ENCODE results near the gene FAM163A.

Gene FAM163A

GRCh38 chr1:179807691-179808485, 64.8 kb downstream of the FAM163A start:
- H3K9ac ChIP-seq (ENCODE audit: low read depth, low read length), result no peak overlapping the region
- H3K9me3 ChIP-seq (ENCODE audit: insufficient read depth, low read depth, low read length), result no peaks in the 10 kb centered on the region
- no peaks in the 10 kb centered on the region for H3K4me1 ChIP-seq (ENCODE audit: insufficient read depth, low read length)
- 88% methylated on average over 11 of the region's 11 CpGs for WGBS
- no peak overlapping the region for H3K4me3 ChIP-seq (ENCODE audit: low read length)
- no peaks in the 10 kb centered on the region for H3K27me3 ChIP-seq (ENCODE audit: insufficient read depth, low read length)
- H3K36me3 ChIP-seq (ENCODE audit: insufficient read depth, low read length), result no peaks in the 10 kb centered on the region
- H3K27ac ChIP-seq (ENCODE audit: low read depth, low read length), result no peak overlapping the region

GRCh38 chr1:179808503-179808902, 65.4 kb downstream of the FAM163A start:
- Histone ChIP-seq H3K9me3 (ENCODE audit: insufficient read depth, low read depth, low read length) (no peaks in the 10 kb centered on the region), H3K27me3 (ENCODE audit: insufficient read depth, low read length) (no peaks in the 10 kb centered on the region), H3K4me1 (ENCODE audit: insufficient read depth, low read length) (no peaks in the 10 kb centered on the region), H3K4me3 (ENCODE audit: low read length) (no peak overlapping the region), H3K9ac (ENCODE audit: low read depth, low read length) (no peak overlapping the region), H3K36me3 (ENCODE audit: insufficient read depth, low read length) (no peaks in the 10 kb centered on the region), H3K27ac (ENCODE audit: low read depth, low read length) (no peak overlapping the region)
- 100% methylated on average over 1 of the region's 1 CpG for WGBS

- H3K27ac ChIP-seq (ENCODE audit: low read depth, low read length), result no peak overlapping the region
- 46% methylated on average over 13 of the region's 14 CpGs for WGBS
- H3K9me3 ChIP-seq (ENCODE audit: insufficient read depth, low read depth, low read length), result no peaks in the 10 kb centered on the region
- H3K36me3 ChIP-seq (ENCODE audit: insufficient read depth, low read length), result no peaks in the 10 kb centered on the region
- peaks cover 9% of the 10 kb centered on the region for H3K27me3 ChIP-seq (ENCODE audit: insufficient read depth, low read length)
- no peaks in the 10 kb centered on the region for H3K4me1 ChIP-seq (ENCODE audit: insufficient read depth, low read length)
- no peak overlapping the region for H3K9ac ChIP-seq (ENCODE audit: low read depth, low read length)
- no peak overlapping the region for H3K4me3 ChIP-seq (ENCODE audit: low read length)
Measured at GRCh38 chr1:179809506-179810366, 66.6 kb downstream of the FAM163A start.

GRCh38 chr1:179810367-179810715, 67.2 kb downstream of the FAM163A start:
- Histone ChIP-seq H3K36me3 (ENCODE audit: insufficient read depth, low read length) (no peaks in the 10 kb centered on the region), H3K4me3 (ENCODE audit: low read length) (no peak overlapping the region), H3K4me1 (ENCODE audit: insufficient read depth, low read length) (no peaks in the 10 kb centered on the region), H3K9me3 (ENCODE audit: insufficient read depth, low read depth, low read length) (no peaks in the 10 kb centered on the region), H3K27me3 (ENCODE audit: insufficient read depth, low read length) (peaks cover 12% of the 10 kb centered on the region), H3K27ac (ENCODE audit: low read depth, low read length) (no peak overlapping the region), H3K9ac (ENCODE audit: low read depth, low read length) (no peak overlapping the region)
- 88% methylated on average over 7 of the region's 7 CpGs for WGBS

GRCh38 chr1:179812501-179813292, 69.6 kb downstream of the FAM163A start:
- Histone ChIP-seq H3K36me3 (ENCODE audit: insufficient read depth, low read length) (no peaks in the 10 kb centered on the region), H3K27ac (ENCODE audit: low read depth, low read length) (no peak overlapping the region), H3K4me1 (ENCODE audit: insufficient read depth, low read length) (0 out of 2 replicates have a peak, but pooled peaks cover 5% of the 10 kb centered on the region), H3K9ac (ENCODE audit: low read depth, low read length) (no peak overlapping the region), H3K4me3 (ENCODE audit: low read length) (no peak overlapping the region), H3K27me3 (ENCODE audit: insufficient read depth, low read length) (peaks cover 23% of the 10 kb centered on the region), H3K9me3 (ENCODE audit: insufficient read depth, low read depth, low read length) (no peaks in the 10 kb centered on the region)
- WGBS, result 91% methylated on average over 37 of the region's 37 CpGs

GRCh38 chr1:179813626-179814545, 70.8 kb downstream of the FAM163A start:
- WGBS, result 88% methylated on average over 28 of the region's 28 CpGs
- H3K9me3 ChIP-seq (ENCODE audit: insufficient read depth, low read depth, low read length), result no peaks in the 10 kb centered on the region
- peaks cover 23% of the 10 kb centered on the region for H3K27me3 ChIP-seq (ENCODE audit: insufficient read depth, low read length)
- 0 out of 2 replicates have a peak, but pooled peaks cover 5% of the 10 kb centered on the region for H3K4me1 ChIP-seq (ENCODE audit: insufficient read depth, low read length)
- no peak overlapping the region for H3K27ac ChIP-seq (ENCODE audit: low read depth, low read length)
- no peaks in the 10 kb centered on the region for H3K36me3 ChIP-seq (ENCODE audit: insufficient read depth, low read length)
- peak overlapping the region; percentile 61 for H3K4me3 ChIP-seq (ENCODE audit: low read length)
- H3K9ac ChIP-seq (ENCODE audit: low read depth, low read length), result no peak overlapping the region

GRCh38 chr1:179814546-179814838, 71.4 kb downstream of the FAM163A start:
- peak overlapping the region; percentile 61 for H3K4me3 ChIP-seq (ENCODE audit: low read length)
- WGBS, result 6% methylated on average over 16 of the region's 16 CpGs
- H3K36me3 ChIP-seq (ENCODE audit: insufficient read depth, low read length), result no peaks in the 10 kb centered on the region
- H3K9me3 ChIP-seq (ENCODE audit: insufficient read depth, low read depth, low read length), result no peaks in the 10 kb centered on the region
- H3K27me3 ChIP-seq (ENCODE audit: insufficient read depth, low read length), result peaks cover 25% of the 10 kb centered on the region
- 0 out of 2 replicates have a peak, but pooled peaks cover 5% of the 10 kb centered on the region for H3K4me1 ChIP-seq (ENCODE audit: insufficient read depth, low read length)
- H3K27ac ChIP-seq (ENCODE audit: low read depth, low read length), result no peak overlapping the region
- no peak overlapping the region for H3K9ac ChIP-seq (ENCODE audit: low read depth, low read length)

GRCh38 chr1:179815641-179816040, 72.5 kb downstream of the FAM163A start:
- 51% methylated on average over 5 of the region's 5 CpGs for WGBS
- H3K4me3 ChIP-seq (ENCODE audit: low read length), result peak overlapping the region; percentile 61
- no peaks in the 10 kb centered on the region for H3K9me3 ChIP-seq (ENCODE audit: insufficient read depth, low read depth, low read length)
- H3K4me1 ChIP-seq (ENCODE audit: insufficient read depth, low read length), result 0 out of 2 replicates have a peak, but pooled peaks cover 5% of the 10 kb centered on the region
- H3K27ac ChIP-seq (ENCODE audit: low read depth, low read length), result no peak overlapping the region
- H3K27me3 ChIP-seq (ENCODE audit: insufficient read depth, low read length), result peaks cover 25% of the 10 kb centered on the region
- H3K9ac ChIP-seq (ENCODE audit: low read depth, low read length), result no peak overlapping the region
- H3K36me3 ChIP-seq (ENCODE audit: insufficient read depth, low read length), result no peaks in the 10 kb centered on the region

GRCh38 chr1:179816196-179816960, 73.3 kb downstream of the FAM163A start:
- Histone ChIP-seq H3K27me3 (ENCODE audit: insufficient read depth, low read length) (peaks cover 25% of the 10 kb centered on the region), H3K27ac (ENCODE audit: low read depth, low read length) (no peak overlapping the region), H3K36me3 (ENCODE audit: insufficient read depth, low read length) (no peaks in the 10 kb centered on the region), H3K4me1 (ENCODE audit: insufficient read depth, low read length) (0 out of 2 replicates have a peak, but pooled peaks cover 5% of the 10 kb centered on the region), H3K9me3 (ENCODE audit: insufficient read depth, low read depth, low read length) (no peaks in the 10 kb centered on the region), H3K4me3 (ENCODE audit: low read length) (no peak overlapping the region; the same call in 1 of the 2 replicates), H3K9ac (ENCODE audit: low read depth, low read length) (no peak overlapping the region)
- 78% methylated on average over 17 of the region's 17 CpGs for WGBS

GRCh38 chr1:179817056-179817455, 74.0 kb downstream of the FAM163A start:
- Histone ChIP-seq H3K27ac (ENCODE audit: low read depth, low read length) (no peak overlapping the region), H3K9ac (ENCODE audit: low read depth, low read length) (no peak overlapping the region), H3K4me3 (ENCODE audit: low read length) (no peak overlapping the region), H3K27me3 (ENCODE audit: insufficient read depth, low read length) (peaks cover 25% of the 10 kb centered on the region), H3K36me3 (ENCODE audit: insufficient read depth, low read length) (no peaks in the 10 kb centered on the region), H3K4me1 (ENCODE audit: insufficient read depth, low read length) (0 out of 2 replicates have a peak, but pooled peaks cover 5% of the 10 kb centered on the region), H3K9me3 (ENCODE audit: insufficient read depth, low read depth, low read length) (no peaks in the 10 kb centered on the region)
- 96% methylated on average over 7 of the region's 8 CpGs for WGBS

Measured in HUES64 (cell line).